IPS DF 19.7 (cell line): Measurements from ENCODE around the gene ASPN.

Experiments
- DNase-seq: peaks from one replicate; pipeline ENCODE4 v3.0.0-alpha.2; 2013; ENCODE audit warnings: low read depth, low spot score

The ASPN gene

DNA sequence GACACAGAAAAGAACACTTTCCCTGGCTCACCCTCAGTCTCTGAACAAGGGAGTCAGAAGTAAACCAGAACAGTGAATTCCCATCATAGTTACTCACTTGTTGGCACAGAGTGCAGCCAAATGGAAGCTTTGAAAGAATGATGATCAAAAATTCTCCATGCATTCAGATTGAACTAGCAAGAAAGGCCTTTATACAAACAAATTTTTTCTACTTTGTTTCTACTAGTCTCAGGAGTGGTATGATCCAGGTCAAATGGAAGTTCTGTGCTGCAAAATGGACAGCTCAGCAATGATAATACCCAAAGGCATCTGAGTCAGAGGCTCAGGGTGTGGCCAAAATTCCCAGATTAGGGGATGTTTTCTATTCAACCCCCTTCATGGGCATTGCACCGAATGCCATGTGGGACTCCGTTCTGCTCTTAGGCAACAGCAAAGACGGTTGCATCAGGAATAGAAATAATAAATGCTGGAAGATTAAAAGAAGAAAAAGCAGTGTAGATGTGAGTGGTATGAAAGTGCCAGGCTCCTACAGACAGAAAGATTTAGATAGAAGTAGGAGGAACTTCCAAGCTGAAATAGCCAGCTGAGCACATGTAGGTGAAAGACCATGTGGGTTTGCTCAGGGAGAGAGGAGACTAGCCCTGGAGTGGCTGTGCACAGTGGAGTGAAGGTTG, 24.0 kb upstream of the ASPN start:
- no peak for DNase-seq

- DNase-seq, result no peak
Observed at GRCh38 chr9:92504881-92505280, 22.6 kb upstream of the ASPN start.

GRCh38 chr9:92503156-92503555, 20.9 kb upstream of the ASPN start:
- no peak for DNase-seq

GRCh38 chr9:92501671-92502393, 19.5 kb upstream of the ASPN start:
- no peak for DNase-seq

- no peak for DNase-seq
Observed at GRCh38 chr9:92500725-92501124, 18.4 kb upstream of the ASPN start.

DNA sequence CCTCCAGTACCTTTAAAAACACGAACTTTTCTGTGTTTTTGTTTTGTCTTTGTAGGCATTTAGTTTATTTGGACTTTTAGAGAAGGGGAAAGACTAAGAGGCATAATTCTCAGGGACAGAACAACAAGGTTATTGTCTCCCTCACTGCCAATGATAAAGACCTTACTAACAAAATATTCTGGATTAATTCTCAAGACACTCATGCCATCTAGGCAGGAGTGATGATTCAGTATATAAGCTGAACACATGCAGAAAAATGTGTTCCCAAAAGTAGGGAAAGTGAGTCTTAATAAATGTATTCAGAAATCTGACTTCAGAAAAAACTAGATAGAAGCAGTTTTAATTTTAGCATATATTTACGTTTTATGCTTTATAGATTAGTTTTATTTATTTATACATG, 17.4 kb upstream of the ASPN start:
- no peak for DNase-seq

DNA sequence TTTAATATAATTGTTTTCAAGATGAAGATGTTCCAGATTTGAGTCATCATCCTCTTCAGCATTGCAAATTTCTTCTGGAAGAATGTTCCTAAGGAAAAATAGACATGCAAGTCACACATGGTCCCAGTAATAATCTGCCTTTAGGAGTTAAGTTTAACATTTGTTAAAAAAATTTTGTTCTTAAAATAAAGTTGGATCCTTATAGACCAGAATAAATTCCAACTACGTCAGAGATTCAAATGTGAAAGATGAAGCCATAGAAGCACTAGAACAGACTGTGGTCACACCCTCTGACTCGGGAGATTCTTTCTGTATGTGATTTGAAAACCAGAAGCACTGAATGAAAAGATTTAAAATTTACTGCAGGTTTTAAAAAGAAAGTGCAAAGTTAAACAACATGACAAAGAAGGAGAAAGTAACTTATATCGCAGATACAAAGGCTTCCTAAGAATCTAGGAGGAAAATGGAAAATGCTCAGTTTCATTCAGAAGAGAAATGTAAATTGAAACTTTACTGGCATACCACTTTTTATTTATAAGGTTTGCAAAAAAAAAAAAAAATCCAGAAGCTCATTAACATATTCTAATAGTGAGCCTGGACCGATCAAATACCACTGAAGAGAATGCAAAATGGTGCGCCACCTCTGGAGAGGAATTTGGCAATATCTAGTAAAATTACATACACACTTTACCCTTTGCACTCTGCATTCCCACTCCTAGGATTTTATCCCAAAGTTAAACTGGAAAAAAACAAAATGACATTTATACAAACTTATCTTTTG, 14.3 kb upstream of the ASPN start:
- DNase-seq, result no peak

- no peak for DNase-seq
Observed at GRCh38 chr9:92494856-92495255, 12.6 kb upstream of the ASPN start.

GRCh38 chr9:92493749-92494387, 11.6 kb upstream of the ASPN start:
- DNase-seq, result no peak

GRCh38 chr9:92492781-92493401, 10.6 kb upstream of the ASPN start:
- DNase-seq, result no peak

- DNase-seq, result no peak
Observed at GRCh38 chr9:92488681-92489550, 6.6 kb upstream of the ASPN start.

- no peak for DNase-seq
Observed at GRCh38 chr9:92486371-92486770, 4.1 kb upstream of the ASPN start.

DNA sequence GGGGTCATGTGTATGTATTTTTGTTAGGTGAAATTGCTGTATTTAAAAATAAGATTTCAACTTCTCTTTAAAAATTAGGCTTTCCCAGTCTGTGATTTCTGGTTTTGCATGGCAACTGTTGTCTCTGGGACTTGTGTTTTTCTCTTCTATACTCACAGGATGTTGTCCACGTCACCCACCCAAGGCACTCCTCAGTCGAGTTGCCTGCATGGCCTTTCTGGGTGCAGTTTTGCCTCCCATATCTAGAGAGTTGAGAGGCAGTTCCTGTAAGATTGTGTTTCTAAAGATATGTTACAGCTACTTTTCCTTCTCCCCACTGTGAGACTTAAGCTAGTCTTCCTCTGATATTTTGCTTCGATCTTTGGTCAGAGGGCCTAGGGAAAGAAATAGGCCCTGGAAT, 2.3 kb upstream of the ASPN start:
- DNase-seq, result no peak

- no peak for DNase-seq
Observed at GRCh38 chr9:92483627-92484545, 1.6 kb upstream of the ASPN start.

GRCh38 chr9:92482805-92483204, 499 bp upstream of the ASPN start:
- no peak for DNase-seq

DNA sequence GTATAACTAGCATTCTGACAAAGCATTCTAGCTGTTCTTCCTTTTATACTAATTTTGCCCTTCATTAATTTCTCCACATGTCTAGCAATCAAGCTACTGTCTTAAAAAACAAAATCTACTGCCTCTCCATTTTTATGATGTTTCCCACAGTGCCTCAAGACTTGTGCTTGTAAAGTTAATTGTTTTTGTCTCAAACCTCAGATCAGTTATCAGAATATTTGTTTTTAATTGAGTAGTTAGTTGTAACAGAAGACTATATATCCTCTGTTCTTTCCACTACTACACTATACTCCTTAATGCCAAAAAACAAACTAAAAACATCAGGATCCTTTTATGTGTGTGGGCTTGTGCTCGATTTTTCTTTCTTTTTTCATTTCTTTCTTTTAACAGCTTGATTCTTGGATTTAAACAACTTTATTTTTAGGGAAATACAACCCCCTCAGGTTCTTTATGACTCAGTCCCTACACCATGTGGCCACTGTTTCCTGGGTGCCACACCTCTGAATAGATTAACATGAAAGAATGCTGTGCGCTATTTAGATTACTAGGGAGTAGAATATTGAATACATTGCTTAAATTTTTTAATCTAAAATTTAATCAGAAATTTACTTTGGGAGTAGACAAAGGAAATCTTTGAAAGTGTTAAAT, 1.2 kb downstream of the ASPN start:
- DNase-seq, result no peak

GRCh38 chr9:92480291-92480771, 2.0 kb downstream of the ASPN start:
- DNase-seq, result no peak

DNA sequence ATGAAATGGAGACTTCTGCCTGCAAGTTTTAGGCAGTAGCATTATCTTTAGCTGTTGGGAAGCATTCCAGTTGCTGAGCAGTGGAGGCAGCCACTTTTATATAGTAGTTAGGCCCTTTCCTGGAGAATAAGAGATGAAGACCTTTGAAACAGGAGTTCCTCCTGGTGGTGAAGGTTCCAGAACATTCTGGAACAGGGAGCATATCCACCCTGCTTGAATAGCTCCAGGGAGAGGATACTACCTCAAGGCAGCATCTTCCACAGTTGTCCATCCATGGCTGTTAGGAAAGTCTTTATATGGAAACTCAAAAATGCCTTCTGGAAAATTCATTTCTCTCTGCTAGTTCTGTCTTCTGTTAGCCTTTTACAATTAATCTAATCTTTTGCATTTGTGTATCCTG, 3.0 kb downstream of the ASPN start:
- no peak for DNase-seq

DNA sequence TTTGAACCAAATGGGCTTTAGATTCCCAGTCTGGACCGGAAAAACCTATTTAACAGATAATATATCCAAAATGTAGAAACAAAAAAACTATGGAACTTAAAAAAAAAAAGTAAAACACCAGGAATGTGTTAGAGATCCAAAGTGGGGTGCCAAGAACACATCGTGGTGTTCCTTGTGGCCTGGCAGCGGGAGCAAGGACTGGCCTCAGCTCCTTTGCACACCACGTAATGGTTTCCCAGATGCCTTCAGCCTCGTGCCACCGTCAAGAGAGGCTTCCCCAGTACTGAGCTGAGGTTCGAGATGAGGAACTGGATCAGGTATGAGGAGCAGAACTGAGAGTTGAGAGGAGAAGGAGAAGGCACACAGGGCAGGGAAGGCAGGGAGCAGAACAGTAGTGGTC, 3.5 kb downstream of the ASPN start:
- DNase-seq, result no peak
